Mesendoderm (in vitro differentiated cells): ENCODE data around the gene PTPRM.

Experiments
- DNase-seq: peaks from one replicate; pipeline ENCODE4 v3.0.0; 2013
- H2AK5ac ChIP-seq: 2 replicates; pipeline ENCODE4 v1.6.1; 2013; ENCODE audit warnings: low read length, inconsistent platforms
- H2BK120ac ChIP-seq: 2 replicates; pipeline ENCODE4 v1.6.1; 2013; ENCODE audit warnings: low read depth, mild to moderate bottlenecking, low read length, moderate library complexity, mixed read lengths
- H2BK15ac ChIP-seq: replicated peaks from 2 replicates; pipeline ENCODE4 v1.6.1; 2013; ENCODE audit warnings: low read depth, mild to moderate bottlenecking, moderate library complexity
- H2BK5ac ChIP-seq: 2 replicates; pipeline ENCODE4 v1.6.1; 2013; ENCODE audit warnings: low read length, inconsistent platforms
- H3K18ac ChIP-seq: 2 replicates; pipeline ENCODE4 v1.6.1; 2013; ENCODE audit warnings: mild to moderate bottlenecking, low read length, mixed read lengths
- H3K23ac ChIP-seq: one replicate; pipeline ENCODE4 v1.6.1; 2013; ENCODE audit warnings: low read length
- H3K27ac ChIP-seq: 2 replicates; pipeline ENCODE4 v1.5.1; 2013; ENCODE audit warnings: low read depth, mild to moderate bottlenecking, inconsistent platforms, low read length, moderate library complexity
- H3K27me3 ChIP-seq: 2 replicates; pipeline ENCODE4 v1.6.1; 2013; ENCODE audit warnings: low read length, control low read depth, mild to moderate bottlenecking, inconsistent platforms; ENCODE audit not compliant: insufficient read depth, poor library complexity
- H3K36me3 ChIP-seq: 2 replicates; pipeline ENCODE4 v1.6.1; 2013; ENCODE audit warnings: low read length, inconsistent platforms; ENCODE audit not compliant: control insufficient read depth, insufficient read depth
- H3K4ac ChIP-seq: one replicate; pipeline ENCODE4 v1.6.1; 2013; ENCODE audit warnings: low read depth, mild to moderate bottlenecking, low read length, moderate library complexity
- H3K4me1 ChIP-seq: 2 replicates; pipeline ENCODE4 v1.6.1; 2013; ENCODE audit warnings: low read depth, low read length, inconsistent platforms; ENCODE audit not compliant: control insufficient read depth
- H3K4me2 ChIP-seq: 2 replicates; pipeline ENCODE4 v1.6.1; 2013; ENCODE audit warnings: low read length
- H3K4me3 ChIP-seq: 2 replicates; pipeline ENCODE4 v1.5.1; 2013; ENCODE audit warnings: mild to moderate bottlenecking, low read length
- H3K56ac ChIP-seq: one replicate; pipeline ENCODE4 v1.6.1; 2013; ENCODE audit warnings: low read length
- H3K79me1 ChIP-seq: 2 replicates; pipeline ENCODE4 v1.6.1; 2013; ENCODE audit warnings: low read length, inconsistent platforms
- H3K79me2 ChIP-seq: 2 replicates; pipeline ENCODE4 v1.6.1; 2013; ENCODE audit warnings: mild to moderate bottlenecking, low read length; ENCODE audit not compliant: control insufficient read depth, insufficient read depth
- H3K9ac ChIP-seq: 2 replicates; pipeline ENCODE4 v1.6.1; 2013; ENCODE audit warnings: low read length, inconsistent platforms
- H4K5ac ChIP-seq: one replicate; pipeline ENCODE4 v1.6.1; 2013; ENCODE audit warnings: low read length
- H4K8ac ChIP-seq: one replicate; pipeline ENCODE4 v1.6.1; 2013; ENCODE audit warnings: low read depth, mild to moderate bottlenecking, control low read depth, low read length, moderate library complexity
- WGBS: extraction: QIAGEN DNeasy Blood & Tissue Kit; methylation state at CpG from one replicate; pipeline ENCODE4 v1.1.7; 2013; ENCODE audit warnings: low lambda C conversion rate, missing lambda C conversion rate; ENCODE audit not compliant: insufficient coverage; ENCODE audit errors: extremely low coverage; 5-methylcytosine and 5-hydroxymethylcytosine counted together

PTPRM gene

DNA sequence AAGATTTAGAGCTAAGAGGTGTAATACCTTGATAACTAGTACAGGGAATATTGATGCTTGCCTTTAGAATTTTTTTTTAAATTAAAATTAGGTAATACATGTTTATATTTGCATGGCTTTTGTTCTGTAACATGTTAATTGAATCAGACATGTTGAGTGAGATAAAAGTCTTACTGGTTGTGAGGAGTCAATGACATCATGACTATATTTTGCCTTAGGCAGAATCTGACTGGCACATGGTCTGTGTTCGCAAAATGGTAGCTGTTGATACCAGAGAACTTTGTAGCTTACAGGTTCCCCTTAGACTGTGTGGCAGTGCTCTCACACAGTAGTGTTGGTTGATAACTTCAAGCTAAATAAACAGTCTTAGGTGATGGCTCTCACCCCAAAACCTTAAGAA lies 199.7 kb downstream of the PTPRM start:
- Histone ChIP-seq H3K27me3 (no peaks in the 10 kb centered on the region), H3K4me2 (no peak overlapping the region), H3K36me3 (no peaks in the 10 kb centered on the region), H3K4me3 (no peak overlapping the region), H2BK15ac (no peak overlapping the region), H2AK5ac (no peak overlapping the region), H3K79me2 (no peaks in the 10 kb centered on the region), H3K4ac (no peak overlapping the region), H4K5ac (no peak overlapping the region), H2BK5ac (no peak overlapping the region), H3K18ac (no peak overlapping the region), H3K23ac (no peak overlapping the region), H2BK120ac (no peak overlapping the region), H3K4me1 (peaks cover 7% of the 10 kb centered on the region), H4K8ac (no peak overlapping the region), H3K27ac (no peak overlapping the region), H3K56ac (no peak overlapping the region), H3K9ac (no peak overlapping the region), H3K79me1 (peaks cover 1% of the 10 kb centered on the region)
- WGBS = no CpG with 5 or more reads among the region's 1 CpG
- DNase-seq = no peak

DNA sequence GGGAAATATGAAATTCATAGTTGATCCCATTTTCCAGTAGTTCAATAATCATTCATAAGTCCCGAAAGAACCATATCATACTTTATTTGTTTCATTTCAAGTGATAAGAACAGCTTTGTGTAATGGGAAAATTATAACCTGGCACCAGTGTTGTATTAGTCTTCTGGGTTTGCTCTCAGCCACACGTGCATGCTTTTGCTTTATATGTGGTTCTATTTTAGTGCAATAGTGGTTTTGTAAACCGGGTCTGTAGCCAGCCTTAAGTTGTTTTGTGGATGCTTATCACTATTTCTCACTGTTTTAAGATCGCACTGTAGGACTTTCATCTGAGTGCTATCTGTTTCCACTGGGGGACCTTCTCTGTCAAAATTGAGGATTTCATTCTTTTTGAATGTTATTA lies 203.8 kb downstream of the PTPRM start:
- DNase-seq = no peak
- Histone ChIP-seq H2AK5ac (no peak overlapping the region), H3K18ac (no peak overlapping the region), H3K79me1 (peaks cover 1% of the 10 kb centered on the region), H3K4me2 (no peak overlapping the region), H3K9ac (no peak overlapping the region), H3K23ac (no peak overlapping the region), H3K79me2 (no peaks in the 10 kb centered on the region), H3K4ac (no peak overlapping the region), H2BK120ac (no peak overlapping the region), H3K27ac (no peak overlapping the region), H3K4me3 (no peak overlapping the region), H4K5ac (no peak overlapping the region), H4K8ac (no peak overlapping the region), H2BK15ac (no peak overlapping the region), H2BK5ac (no peak overlapping the region), H3K27me3 (no peaks in the 10 kb centered on the region), H3K4me1 (no peaks in the 10 kb centered on the region), H3K36me3 (no peaks in the 10 kb centered on the region), H3K56ac (no peak overlapping the region)
- WGBS = no CpG with 5 or more reads among the region's 4 CpGs

DNA sequence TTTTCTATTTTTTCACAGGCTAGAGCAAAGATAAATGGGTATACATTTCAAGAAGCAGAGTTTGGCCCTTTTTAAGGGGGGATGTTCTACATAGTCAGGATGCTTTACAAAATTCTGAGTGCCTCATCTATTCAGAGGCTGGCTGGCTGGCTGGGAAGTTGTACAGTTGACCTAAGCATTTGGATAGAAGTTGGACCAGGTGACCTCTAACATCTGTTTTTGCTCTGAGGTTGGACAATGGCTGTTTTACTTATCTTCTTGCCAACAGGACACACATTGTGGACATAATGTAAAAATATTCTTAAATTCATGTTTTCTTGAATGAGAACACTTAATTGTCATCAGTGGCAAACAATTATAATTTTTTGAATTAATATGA lies 205.4 kb downstream of the PTPRM start:
- Histone ChIP-seq H3K36me3 (no peaks in the 10 kb centered on the region), H3K27ac (no peak overlapping the region), H3K27me3 (no peaks in the 10 kb centered on the region), H3K18ac (no peak overlapping the region), H2BK5ac (no peak overlapping the region), H3K9ac (no peak overlapping the region), H3K4me2 (no peak overlapping the region), H4K5ac (no peak overlapping the region), H3K4me3 (no peak overlapping the region), H3K23ac (no peak overlapping the region), H4K8ac (no peak overlapping the region), H2BK120ac (no peak overlapping the region), H3K4me1 (no peaks in the 10 kb centered on the region), H2AK5ac (no peak overlapping the region), H3K79me2 (no peaks in the 10 kb centered on the region), H3K56ac (no peak overlapping the region), H3K79me1 (no peaks in the 10 kb centered on the region), H3K4ac (no peak overlapping the region), H2BK15ac (no peak overlapping the region)
- no peak for DNase-seq

DNA sequence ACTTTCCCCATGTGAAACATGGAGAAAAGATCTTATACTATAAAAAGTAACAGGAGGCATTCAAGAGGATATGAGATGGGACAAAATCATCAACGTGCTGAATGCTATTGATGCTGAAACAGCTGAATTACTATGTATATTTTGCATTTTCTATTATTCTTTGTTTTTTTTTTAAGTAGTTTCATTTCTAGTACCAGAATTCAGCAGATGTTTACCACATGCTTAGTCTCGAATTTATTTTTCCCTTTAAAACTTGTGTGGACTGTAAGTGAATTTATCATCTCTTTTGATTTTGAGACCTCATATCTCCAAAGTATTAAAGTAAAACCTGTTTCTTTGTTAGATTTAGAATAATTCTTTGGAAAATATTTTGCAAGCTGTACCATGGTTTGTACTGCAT lies 205.8 kb downstream of the PTPRM start:
- Histone ChIP-seq H3K79me2 (no peaks in the 10 kb centered on the region), H2BK120ac (no peak overlapping the region), H3K4me3 (no peak overlapping the region), H3K27ac (no peak overlapping the region), H3K4me1 (no peaks in the 10 kb centered on the region), H3K4me2 (no peak overlapping the region), H3K36me3 (no peaks in the 10 kb centered on the region), H3K79me1 (no peaks in the 10 kb centered on the region), H4K5ac (no peak overlapping the region), H4K8ac (no peak overlapping the region), H2AK5ac (no peak overlapping the region), H2BK5ac (no peak overlapping the region), H3K4ac (no peak overlapping the region), H3K9ac (no peak overlapping the region), H3K18ac (no peak overlapping the region), H3K23ac (no peak overlapping the region), H3K56ac (no peak overlapping the region), H3K27me3 (no peaks in the 10 kb centered on the region), H2BK15ac (no peak overlapping the region)
- no peak for DNase-seq
- no CpG with 5 or more reads among the region's 2 CpGs for WGBS

DNA sequence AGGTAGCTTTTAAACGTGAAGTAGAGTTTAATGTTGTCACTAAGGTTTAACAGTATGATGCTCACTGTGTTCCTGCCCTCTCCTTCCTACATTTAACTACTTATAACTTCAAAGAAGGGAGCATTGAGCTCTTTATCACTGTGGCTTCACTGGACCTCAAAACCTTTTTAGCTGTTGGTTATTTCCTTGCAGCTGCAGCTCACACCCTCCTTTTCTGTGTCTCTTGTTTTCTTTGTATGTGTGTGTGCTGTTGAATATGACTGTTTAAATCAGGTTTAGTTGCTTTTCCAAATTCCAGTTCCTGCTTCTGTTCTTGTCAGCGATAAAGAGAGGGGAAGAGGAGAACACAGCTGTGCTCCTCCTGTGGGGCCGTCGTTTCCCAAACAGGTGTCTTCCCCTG lies 208.0 kb downstream of the PTPRM start:
- no peak overlapping the region for H3K18ac ChIP-seq
- no peak overlapping the region for H3K23ac ChIP-seq
- H3K56ac ChIP-seq = no peak overlapping the region
- WGBS = no CpG with 5 or more reads among the region's 4 CpGs
- no peaks in the 10 kb centered on the region for H3K79me1 ChIP-seq
- no peak overlapping the region for H2BK5ac ChIP-seq
- H3K79me2 ChIP-seq = no peaks in the 10 kb centered on the region
- no peaks in the 10 kb centered on the region for H3K27me3 ChIP-seq
- no peak overlapping the region for H4K5ac ChIP-seq
- H2BK15ac ChIP-seq = no peak overlapping the region
- DNase-seq = no peak
- H3K4me2 ChIP-seq = no peak overlapping the region
- H3K4me1 ChIP-seq = no peaks in the 10 kb centered on the region
- H2AK5ac ChIP-seq = no peak overlapping the region
- no peak overlapping the region for H3K4ac ChIP-seq
- H4K8ac ChIP-seq = no peak overlapping the region
- no peak overlapping the region for H2BK120ac ChIP-seq
- H3K9ac ChIP-seq = no peak overlapping the region
- H3K36me3 ChIP-seq = no peaks in the 10 kb centered on the region
- no peak overlapping the region for H3K4me3 ChIP-seq
- no peak overlapping the region for H3K27ac ChIP-seq

GRCh38 chr18:7775843-7776242 lies 208.7 kb downstream of the PTPRM start:
- Histone ChIP-seq H3K79me2 (no peaks in the 10 kb centered on the region), H2BK120ac (no peak overlapping the region), H3K9ac (no peak overlapping the region), H4K8ac (no peak overlapping the region), H3K4me1 (no peaks in the 10 kb centered on the region), H3K4ac (no peak overlapping the region), H3K56ac (no peak overlapping the region), H3K79me1 (no peaks in the 10 kb centered on the region), H2BK15ac (no peak overlapping the region), H3K27ac (no peak overlapping the region), H2AK5ac (no peak overlapping the region), H4K5ac (no peak overlapping the region), H3K27me3 (no peaks in the 10 kb centered on the region), H3K4me2 (no peak overlapping the region), H3K18ac (no peak overlapping the region), H3K23ac (no peak overlapping the region), H3K4me3 (no peak overlapping the region), H3K36me3 (no peaks in the 10 kb centered on the region), H2BK5ac (no peak overlapping the region)
- WGBS = no CpG with 5 or more reads among the region's 2 CpGs
- no peak for DNase-seq
